ENCODE results near the gene COX10. TPM values are rescaled to one million over a fixed set of nuclear protein-coding genes. Genes with fewer than 3 reads are reported as not detected.

Gene COX10
- total RNA-seq, 2 experiments from 2014 or later = 21.1 to 24.9 TPM

- CTCF ChIA-PET (ENCODE audit: unreplicated experiment) = no interaction called here
- H3K79me2 ChIP-seq (ENCODE audit: insufficient read depth, low read depth, low read length) = no peaks in the 10 kb centered on the region
- peaks cover 29% of the 10 kb centered on the region for H4K20me1 ChIP-seq (ENCODE audit: insufficient read depth, low read length)
- no peak overlapping the region for H3K4me2 ChIP-seq (ENCODE audit: low read length)
- no peak overlapping the region for H3K27ac ChIP-seq (ENCODE audit: low read depth, low read length, poor library complexity, severe bottlenecking)
- intact Hi-C loops (cut with micrococcal nuclease; ENCODE audit: unreplicated experiment) = loop anchor here (5.0 kb wide), 1 partner anchor 125 kb away; no protein-coding TSS in a partner anchor
- peaks cover 32% of the 10 kb centered on the region for H3K36me3 ChIP-seq (ENCODE audit: insufficient read depth, low read length)
- TF ChIP-seq EZH2phosphoT487 (IDR thresholded peaks at IDR 0.05; ENCODE audit: borderline replicate concordance, low read depth, low read length) = no peak
- no peak for TF ChIP-seq CTCF (conservative IDR thresholded peaks at IDR 0.05; ENCODE audit: low read length)
- H3K9me2 ChIP-seq (ENCODE audit: insufficient read depth, low read length) = no peaks in the 10 kb centered on the region
- H3K9me3 ChIP-seq (ENCODE audit: low read length) = no peaks in the 10 kb centered on the region
- no peak overlapping the region for H3K4me3 ChIP-seq (ENCODE audit: low read depth, low read length, poor library complexity, severe bottlenecking)
- POLR2A ChIA-PET = no interaction called here
- no peak for DNase-seq (ENCODE audit: low spot score)
- H3K4me1 ChIP-seq (ENCODE audit: insufficient read depth, low read length, poor library complexity, severe bottlenecking) = peaks cover 32% of the 10 kb centered on the region
- BruUV-seq (replicated peaks) = no TSS peak
- H2AFZ ChIP-seq (ENCODE audit: low read length) = no peak overlapping the region
These were observed 128.3 kb downstream of the COX10 start for GRCh38 chr17:14197586-14197985.

- peaks cover 29% of the 10 kb centered on the region for H4K20me1 ChIP-seq (ENCODE audit: insufficient read depth, low read length)
- intact Hi-C loops (cut with micrococcal nuclease; ENCODE audit: unreplicated experiment) = loop anchor here (5.0 kb wide), 1 partner anchor 126 kb away; no protein-coding TSS in a partner anchor
- no peak overlapping the region for H2AFZ ChIP-seq (ENCODE audit: low read length)
- no TSS peak for BruUV-seq (replicated peaks)
- H3K9me3 ChIP-seq (ENCODE audit: low read length) = no peaks in the 10 kb centered on the region
- H3K79me2 ChIP-seq (ENCODE audit: insufficient read depth, low read depth, low read length) = no peaks in the 10 kb centered on the region
- H3K9me2 ChIP-seq (ENCODE audit: insufficient read depth, low read length) = no peaks in the 10 kb centered on the region
- TF ChIP-seq EZH2phosphoT487 (IDR thresholded peaks at IDR 0.05; ENCODE audit: borderline replicate concordance, low read depth, low read length) (no peak), CTCF (conservative IDR thresholded peaks at IDR 0.05; ENCODE audit: low read length) (no peak)
- H3K27ac ChIP-seq (ENCODE audit: low read depth, low read length, poor library complexity, severe bottlenecking) = no peak overlapping the region
- H3K4me1 ChIP-seq (ENCODE audit: insufficient read depth, low read length, poor library complexity, severe bottlenecking) = peaks cover 29% of the 10 kb centered on the region
- no peak overlapping the region for H3K4me2 ChIP-seq (ENCODE audit: low read length)
- H3K36me3 ChIP-seq (ENCODE audit: insufficient read depth, low read length) = peaks cover 32% of the 10 kb centered on the region
- DNase-seq (ENCODE audit: low spot score) = no peak
- CTCF ChIA-PET (ENCODE audit: unreplicated experiment) = no interaction called here
- H3K4me3 ChIP-seq (ENCODE audit: low read depth, low read length, poor library complexity, severe bottlenecking) = no peak overlapping the region
- POLR2A ChIA-PET = interaction anchor here (0.5 kb wide), 1 partner anchor 733 kb away, joined by 4 read pairs; no protein-coding TSS in a partner anchor
These were observed 128.7 kb downstream of the COX10 start for GRCh38 chr17:14198013-14198412.

- no peaks in the 10 kb centered on the region for H3K9me3 ChIP-seq (ENCODE audit: low read length)
- H3K4me1 ChIP-seq (ENCODE audit: insufficient read depth, low read length, poor library complexity, severe bottlenecking) = peaks cover 26% of the 10 kb centered on the region
- no peaks in the 10 kb centered on the region for H3K9me2 ChIP-seq (ENCODE audit: insufficient read depth, low read length)
- no peak for DNase-seq (ENCODE audit: low spot score)
- no TSS peak for BruUV-seq (replicated peaks)
- ChIA-PET POLR2A (interaction anchor here (0.5 kb wide), 1 partner anchor 732 kb away, joined by 4 read pairs; no protein-coding TSS in a partner anchor), CTCF (ENCODE audit: unreplicated experiment) (no interaction called here)
- intact Hi-C loops (cut with micrococcal nuclease; ENCODE audit: unreplicated experiment) = loop anchor here (5.0 kb wide), 1 partner anchor 126 kb away; no protein-coding TSS in a partner anchor
- no peak overlapping the region for H3K27ac ChIP-seq (ENCODE audit: low read depth, low read length, poor library complexity, severe bottlenecking)
- H2AFZ ChIP-seq (ENCODE audit: low read length) = no peak overlapping the region
- H3K4me3 ChIP-seq (ENCODE audit: low read depth, low read length, poor library complexity, severe bottlenecking) = no peak overlapping the region
- no peak for TF ChIP-seq EZH2phosphoT487 (IDR thresholded peaks at IDR 0.05; ENCODE audit: borderline replicate concordance, low read depth, low read length)
- TF ChIP-seq CTCF (conservative IDR thresholded peaks at IDR 0.05; ENCODE audit: low read length) = no peak
- peaks cover 32% of the 10 kb centered on the region for H3K36me3 ChIP-seq (ENCODE audit: insufficient read depth, low read length)
- H3K4me2 ChIP-seq (ENCODE audit: low read length) = no peak overlapping the region
- peaks cover 29% of the 10 kb centered on the region for H4K20me1 ChIP-seq (ENCODE audit: insufficient read depth, low read length)
- no peaks in the 10 kb centered on the region for H3K79me2 ChIP-seq (ENCODE audit: insufficient read depth, low read depth, low read length)
These were observed 129.3 kb downstream of the COX10 start for GRCh38 chr17:14198575-14198974.

All from OCI-LY7 (cell line).